ENCODE results near the gene RASGRF2. TPM values are rescaled to one million over a fixed set of nuclear protein-coding genes. Genes with fewer than 3 reads are reported as not detected.

Gene RASGRF2
- total RNA-seq, 1 donor from 2014 or later: 1.4 TPM

- no peak overlapping the region for H3K27ac Mint-ChIP-seq (ENCODE audit: unreplicated experiment)
- H3K4me1 Mint-ChIP-seq (ENCODE audit: low read depth, unreplicated experiment): no peaks in the 10 kb centered on the region
- peaks cover 4% of the 10 kb centered on the region for H3K36me3 Mint-ChIP-seq (ENCODE audit: unreplicated experiment)
- TF ChIP-seq, protein P1, sequence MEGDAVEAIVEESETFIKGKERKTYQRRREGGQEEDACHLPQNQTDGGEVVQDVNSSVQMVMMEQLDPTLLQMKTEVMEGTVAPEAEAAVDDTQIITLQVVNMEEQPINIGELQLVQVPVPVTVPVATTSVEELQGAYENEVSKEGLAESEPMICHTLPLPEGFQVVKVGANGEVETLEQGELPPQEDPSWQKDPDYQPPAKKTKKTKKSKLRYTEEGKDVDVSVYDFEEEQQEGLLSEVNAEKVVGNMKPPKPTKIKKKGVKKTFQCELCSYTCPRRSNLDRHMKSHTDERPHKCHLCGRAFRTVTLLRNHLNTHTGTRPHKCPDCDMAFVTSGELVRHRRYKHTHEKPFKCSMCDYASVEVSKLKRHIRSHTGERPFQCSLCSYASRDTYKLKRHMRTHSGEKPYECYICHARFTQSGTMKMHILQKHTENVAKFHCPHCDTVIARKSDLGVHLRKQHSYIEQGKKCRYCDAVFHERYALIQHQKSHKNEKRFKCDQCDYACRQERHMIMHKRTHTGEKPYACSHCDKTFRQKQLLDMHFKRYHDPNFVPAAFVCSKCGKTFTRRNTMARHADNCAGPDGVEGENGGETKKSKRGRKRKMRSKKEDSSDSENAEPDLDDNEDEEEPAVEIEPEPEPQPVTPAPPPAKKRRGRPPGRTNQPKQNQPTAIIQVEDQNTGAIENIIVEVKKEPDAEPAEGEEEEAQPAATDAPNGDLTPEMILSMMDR (IDR thresholded peaks at IDR 0.05; ENCODE audit: partially characterized antibody, unreplicated experiment): no peak
- DNase-seq: no peak
- peaks cover 1% of the 10 kb centered on the region for H3K9me3 Mint-ChIP-seq (ENCODE audit: unreplicated experiment)
- no peak overlapping the region for H3K4me3 Mint-ChIP-seq (ENCODE audit: unreplicated experiment)
- no peaks in the 10 kb centered on the region for H3K27me3 Mint-ChIP-seq (ENCODE audit: unreplicated experiment)
Observed at GRCh38 chr5:81156732-81157131, 196.6 kb downstream of the RASGRF2 start.

GRCh38 chr5:81161012-81161601 lies 200.9 kb downstream of the RASGRF2 start:
- TF ChIP-seq, protein P1 (IDR thresholded peaks at IDR 0.05; ENCODE audit: partially characterized antibody, unreplicated experiment): no peak
- peaks cover 1% of the 10 kb centered on the region for H3K9me3 Mint-ChIP-seq (ENCODE audit: unreplicated experiment)
- no peak overlapping the region for H3K4me3 Mint-ChIP-seq (ENCODE audit: unreplicated experiment)
- no peaks in the 10 kb centered on the region for H3K27me3 Mint-ChIP-seq (ENCODE audit: unreplicated experiment)
- H3K4me1 Mint-ChIP-seq (ENCODE audit: low read depth, unreplicated experiment): no peaks in the 10 kb centered on the region
- peaks cover 4% of the 10 kb centered on the region for H3K36me3 Mint-ChIP-seq (ENCODE audit: unreplicated experiment)
- no peak for DNase-seq
- no peak overlapping the region for H3K27ac Mint-ChIP-seq (ENCODE audit: unreplicated experiment)

GRCh38 chr5:81162501-81162900 lies 202.3 kb downstream of the RASGRF2 start:
- Mint-ChIP-seq H3K36me3 (ENCODE audit: unreplicated experiment) (peaks cover 2% of the 10 kb centered on the region), H3K4me3 (ENCODE audit: unreplicated experiment) (no peak overlapping the region), H3K4me1 (ENCODE audit: low read depth, unreplicated experiment) (no peaks in the 10 kb centered on the region), H3K9me3 (ENCODE audit: unreplicated experiment) (peaks cover 1% of the 10 kb centered on the region), H3K27ac (ENCODE audit: unreplicated experiment) (no peak overlapping the region), H3K27me3 (ENCODE audit: unreplicated experiment) (no peaks in the 10 kb centered on the region)
- TF ChIP-seq, protein P1 (IDR thresholded peaks at IDR 0.05; ENCODE audit: partially characterized antibody, unreplicated experiment): no peak
- no peak for DNase-seq

DNA sequence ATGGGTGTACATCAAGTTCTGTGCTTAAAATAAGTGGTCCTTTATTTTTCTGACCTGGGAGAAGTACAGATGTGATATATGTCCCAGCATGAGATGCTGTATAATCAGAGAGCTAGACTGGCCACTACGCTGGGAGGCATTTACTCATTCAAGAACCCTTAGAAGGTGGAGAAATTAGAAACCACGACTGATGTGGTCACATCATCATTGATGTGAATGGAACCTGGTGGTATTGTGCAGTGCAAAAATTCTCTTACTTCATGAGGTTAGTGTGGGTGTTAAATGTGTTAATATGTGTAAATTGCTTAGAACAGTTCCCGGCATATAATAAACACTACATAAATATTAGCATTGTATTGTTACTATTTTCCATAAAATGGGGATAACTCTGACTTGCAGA lies 203.5 kb downstream of the RASGRF2 start:
- Mint-ChIP-seq H3K4me1 (ENCODE audit: low read depth, unreplicated experiment) (no peaks in the 10 kb centered on the region), H3K4me3 (ENCODE audit: unreplicated experiment) (no peak overlapping the region), H3K36me3 (ENCODE audit: unreplicated experiment) (no peaks in the 10 kb centered on the region), H3K27me3 (ENCODE audit: unreplicated experiment) (no peaks in the 10 kb centered on the region), H3K27ac (ENCODE audit: unreplicated experiment) (no peak overlapping the region), H3K9me3 (ENCODE audit: unreplicated experiment) (peaks cover 1% of the 10 kb centered on the region)
- DNase-seq: no peak
- TF ChIP-seq, protein P1 (IDR thresholded peaks at IDR 0.05; ENCODE audit: partially characterized antibody, unreplicated experiment): no peak

DNA sequence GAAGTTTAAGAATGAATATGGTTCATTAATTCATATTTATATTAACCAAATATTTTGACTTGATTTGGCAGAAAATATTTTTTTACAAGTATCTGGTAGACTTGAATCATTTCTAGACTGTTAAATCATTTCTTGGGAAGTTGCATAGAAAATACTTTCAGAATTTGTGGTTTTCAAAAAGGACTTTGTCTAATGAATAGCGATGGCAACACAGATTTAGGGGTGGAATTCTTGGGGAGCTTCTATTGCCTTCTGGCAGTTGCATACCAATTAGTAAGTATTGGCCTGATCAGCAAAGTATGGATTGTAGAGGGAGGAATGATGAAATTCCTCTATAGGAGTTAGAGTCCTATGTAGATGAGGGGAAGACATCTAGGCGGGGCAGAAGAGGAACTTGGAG lies 204.3 kb downstream of the RASGRF2 start:
- Mint-ChIP-seq H3K27me3 (ENCODE audit: unreplicated experiment) (no peaks in the 10 kb centered on the region), H3K36me3 (ENCODE audit: unreplicated experiment) (no peaks in the 10 kb centered on the region), H3K9me3 (ENCODE audit: unreplicated experiment) (peaks cover 1% of the 10 kb centered on the region), H3K4me1 (ENCODE audit: low read depth, unreplicated experiment) (no peaks in the 10 kb centered on the region), H3K4me3 (ENCODE audit: unreplicated experiment) (no peak overlapping the region), H3K27ac (ENCODE audit: unreplicated experiment) (no peak overlapping the region)
- TF ChIP-seq, protein P1 (IDR thresholded peaks at IDR 0.05; ENCODE audit: partially characterized antibody, unreplicated experiment): no peak
- no peak for DNase-seq

Data from glutamatergic neuron (in vitro differentiated cells).